K562 (cell line): Measurements from ENCODE around the gene HAUS1. TPM values are rescaled to one million over a fixed set of nuclear protein-coding genes. Genes with fewer than 3 reads are reported as not detected.

Experiments
- E2F6 ChIP-seq, 2 experiments: IDR thresholded peaks; 2 replicates each; pipeline ENCODE4 v1.6.1; 2011; ENCODE audit warnings: borderline replicate concordance in 1 of 2, control low read depth in 1 of 2, low read depth in 1 of 2, low read length in 1 of 2, mild to moderate bottlenecking in 1 of 2, mixed read lengths in 1 of 2, moderate library complexity in 1 of 2; ENCODE audit not compliant: insufficient read depth in 1 of 2, insufficient read length in 1 of 2, poor library complexity in 1 of 2, severe bottlenecking in 1 of 2; ENCODE audit errors: extremely low read depth in 1 of 2
- HMGN3 ChIP-seq: IDR thresholded peaks from 2 replicates; pipeline ENCODE4 v1.6.1; 2011; ENCODE audit warnings: borderline replicate concordance, low read depth, mild to moderate bottlenecking, mixed read lengths, low read length; ENCODE audit not compliant: insufficient read length; ENCODE audit errors: extremely low read depth
- HNRNPLL ChIP-seq: fragments of 200-400 bp; formaldehyde crosslinking; IDR thresholded peaks from 2 replicates; pipeline ENCODE4 v1.6.1; 2017; ENCODE audit warnings: low read length, low read depth, mild to moderate bottlenecking; ENCODE audit not compliant: poor library complexity, severe bottlenecking
- KDM5B ChIP-seq: fragments of 200-600 bp; sonication (generic); IDR thresholded peaks from 2 replicates; pipeline ENCODE4 v1.6.1; 2012; ENCODE audit warnings: low read depth, mild to moderate bottlenecking, moderate library complexity, low read length, control low read depth, inconsistent platforms; ENCODE audit not compliant: insufficient replicate concordance
- NFIX ChIP-seq: fragments of 250-450 bp; sonication (Bioruptor Pico); IDR thresholded peaks from 2 replicates; pipeline ENCODE4 v1.4.0; 2020; ENCODE audit warnings: low read depth, mild to moderate bottlenecking, moderate library complexity
- TBP ChIP-seq: optimal IDR thresholded peaks from 2 replicates; pipeline ENCODE3; 2011; ENCODE audit warnings: low read depth, low read length, improper control_type of control experiment
- TCF7L2 ChIP-seq: fragments of 150-350 bp; IDR thresholded peaks from 2 replicates; pipeline ENCODE4 v1.6.1; 2016; ENCODE audit warnings: low read depth, mild to moderate bottlenecking, low read length, moderate library complexity
- ZNF586 ChIP-seq: fragments of 450-650 bp; formaldehyde crosslinking; conservative IDR thresholded peaks from 2 replicates; pipeline ENCODE4 v1.4.0; 2020; ENCODE audit warnings: mild to moderate bottlenecking, moderate library complexity
- polyA plus RNA-seq, 8 experiments: library from polyadenylated mRNA; depleted of rRNA in 4 of 8; stranded (reverse) in 5 of 8; unstranded in 3 of 8; fragments of >200 nt; fragmentation: Nextera tagmentation in 2 of 8; fragmentation: Illumina TruSeq in 1 of 8; extraction: Ambion mirVana in 2 of 8; extraction: Trizol in 1 of 8; gene quantifications; 2 replicates each; pipeline versions ENCODE4 v1.2.1 to v1.2.3, GENCODE V29; 2011 to 2014; ENCODE audit warnings: inconsistent platforms in 1 of 8, missing spikeins in 1 of 8
- total RNA-seq, 7 experiments: library from RNA; depleted of rRNA in 6 of 7; stranded (reverse); fragments of >200 nt in 6 of 7; fragmentation: Illumina TruSeq in 2 of 7; extraction: Trizol in 2 of 7; gene quantifications; 2 replicates each; pipeline versions ENCODE4 v1.2.1 to v1.2.3, GENCODE V29; 2011 to 2021; ENCODE audit warnings: low replicate concordance in 1 of 7
- TF ChIP-seq, protein P1 (sequence below): sonication (generic); formaldehyde crosslinking; IDR thresholded peaks from 2 replicates; pipeline ENCODE4 v1.8.1; 2022; ENCODE audit warnings: missing genetic modification reagents
- TF ChIP-seq, protein P2 (sequence below): sonication (generic); formaldehyde crosslinking; IDR thresholded peaks from 2 replicates; pipeline ENCODE4 v1.8.1; 2023; ENCODE audit warnings: mild to moderate bottlenecking, missing genetic modification reagents
- TF ChIP-seq, protein P3 (sequence below), 3 experiments: IDR thresholded peaks in 2 of 3; conservative IDR thresholded peaks in 1 of 3; 2 replicates each; pipeline ENCODE4 v1.5.1; 2011 to 2012; ENCODE audit warnings: low read length in 3 of 3, mild to moderate bottlenecking in 3 of 3, control low read depth in 2 of 3, improper control_type of control experiment in 1 of 3, inconsistent platforms in 1 of 3, low read depth in 1 of 3, mixed read lengths in 1 of 3, moderate library complexity in 1 of 3; ENCODE audit not compliant: insufficient read depth in 2 of 3

HAUS1 gene
- total and polyA plus RNA-seq, 9 of the 15 experiments (the other 6 are each of a cell fraction or from before 2014, with no cell fraction given), result 45.6 to 135 (median 76.3) TPM

GRCh38 chr18:46174342-46175041, 70.3 kb downstream of the HAUS1 start (continued):
- TF ChIP-seq, protein P1, sequence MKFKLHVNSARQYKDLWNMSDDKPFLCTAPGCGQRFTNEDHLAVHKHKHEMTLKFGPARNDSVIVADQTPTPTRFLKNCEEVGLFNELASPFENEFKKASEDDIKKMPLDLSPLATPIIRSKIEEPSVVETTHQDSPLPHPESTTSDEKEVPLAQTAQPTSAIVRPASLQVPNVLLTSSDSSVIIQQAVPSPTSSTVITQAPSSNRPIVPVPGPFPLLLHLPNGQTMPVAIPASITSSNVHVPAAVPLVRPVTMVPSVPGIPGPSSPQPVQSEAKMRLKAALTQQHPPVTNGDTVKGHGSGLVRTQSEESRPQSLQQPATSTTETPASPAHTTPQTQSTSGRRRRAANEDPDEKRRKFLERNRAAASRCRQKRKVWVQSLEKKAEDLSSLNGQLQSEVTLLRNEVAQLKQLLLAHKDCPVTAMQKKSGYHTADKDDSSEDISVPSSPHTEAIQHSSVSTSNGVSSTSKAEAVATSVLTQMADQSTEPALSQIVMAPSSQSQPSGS (CRISPR knock-in tag), result no peak
- TF ChIP-seq NFIX (CRISPR knock-in tag), result no peak
- TF ChIP-seq, protein P2, sequence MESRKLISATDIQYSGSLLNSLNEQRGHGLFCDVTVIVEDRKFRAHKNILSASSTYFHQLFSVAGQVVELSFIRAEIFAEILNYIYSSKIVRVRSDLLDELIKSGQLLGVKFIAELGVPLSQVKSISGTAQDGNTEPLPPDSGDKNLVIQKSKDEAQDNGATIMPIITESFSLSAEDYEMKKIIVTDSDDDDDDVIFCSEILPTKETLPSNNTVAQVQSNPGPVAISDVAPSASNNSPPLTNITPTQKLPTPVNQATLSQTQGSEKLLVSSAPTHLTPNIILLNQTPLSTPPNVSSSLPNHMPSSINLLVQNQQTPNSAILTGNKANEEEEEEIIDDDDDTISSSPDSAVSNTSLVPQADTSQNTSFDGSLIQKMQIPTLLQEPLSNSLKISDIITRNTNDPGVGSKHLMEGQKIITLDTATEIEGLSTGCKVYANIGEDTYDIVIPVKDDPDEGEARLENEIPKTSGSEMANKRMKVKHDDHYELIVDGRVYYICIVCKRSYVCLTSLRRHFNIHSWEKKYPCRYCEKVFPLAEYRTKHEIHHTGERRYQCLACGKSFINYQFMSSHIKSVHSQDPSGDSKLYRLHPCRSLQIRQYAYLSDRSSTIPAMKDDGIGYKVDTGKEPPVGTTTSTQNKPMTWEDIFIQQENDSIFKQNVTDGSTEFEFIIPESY (CRISPR knock-in tag), result no peak
- peak; percentile 6 for TF ChIP-seq HNRNPLL
- peak; percentile 3 for TF ChIP-seq KDM5B
- peak in 1 of 2 experiments; percentile 15 for TF ChIP-seq E2F6 (IDR thresholded peaks at IDR 0.05; ENCODE audit: borderline replicate concordance in 1 of 2, extremely low read depth in 1 of 2, insufficient read depth in 1 of 2, insufficient read length in 1 of 2, low read depth in 1 of 2, low read length in 1 of 2, poor library complexity in 1 of 2, severe bottlenecking in 1 of 2)
- TF ChIP-seq, protein P3, sequence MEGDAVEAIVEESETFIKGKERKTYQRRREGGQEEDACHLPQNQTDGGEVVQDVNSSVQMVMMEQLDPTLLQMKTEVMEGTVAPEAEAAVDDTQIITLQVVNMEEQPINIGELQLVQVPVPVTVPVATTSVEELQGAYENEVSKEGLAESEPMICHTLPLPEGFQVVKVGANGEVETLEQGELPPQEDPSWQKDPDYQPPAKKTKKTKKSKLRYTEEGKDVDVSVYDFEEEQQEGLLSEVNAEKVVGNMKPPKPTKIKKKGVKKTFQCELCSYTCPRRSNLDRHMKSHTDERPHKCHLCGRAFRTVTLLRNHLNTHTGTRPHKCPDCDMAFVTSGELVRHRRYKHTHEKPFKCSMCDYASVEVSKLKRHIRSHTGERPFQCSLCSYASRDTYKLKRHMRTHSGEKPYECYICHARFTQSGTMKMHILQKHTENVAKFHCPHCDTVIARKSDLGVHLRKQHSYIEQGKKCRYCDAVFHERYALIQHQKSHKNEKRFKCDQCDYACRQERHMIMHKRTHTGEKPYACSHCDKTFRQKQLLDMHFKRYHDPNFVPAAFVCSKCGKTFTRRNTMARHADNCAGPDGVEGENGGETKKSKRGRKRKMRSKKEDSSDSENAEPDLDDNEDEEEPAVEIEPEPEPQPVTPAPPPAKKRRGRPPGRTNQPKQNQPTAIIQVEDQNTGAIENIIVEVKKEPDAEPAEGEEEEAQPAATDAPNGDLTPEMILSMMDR (IDR thresholded peaks at IDR 0.05 in 2 of 3, conservative IDR thresholded peaks at IDR 0.05 in 1 of 3; ENCODE audit: insufficient read depth in 2 of 3, low read depth in 1 of 3, low read length in 3 of 3), result peak in 2 of 3 experiments; percentile 7 to 20; a peak in 1 of 6 replicates
- peak; percentile 30 for TF ChIP-seq TBP
- no peak for TF ChIP-seq TCF7L2
- TF ChIP-seq ZNF586 (CRISPR knock-in tag), result no peak
- peak; percentile 15 for TF ChIP-seq HMGN3
- TF ChIP-seq, all 486 proteins: peak for 9
